WTC11 (cell line): ENCODE data around the gene ZSCAN4. TPM values are rescaled to one million over a fixed set of nuclear protein-coding genes. Genes with fewer than 3 reads are reported as not detected.

Experiments used
- ATAC-seq: fragments of 200-7000 bp; cut with Tn5 transposase; 2 replicates; pipeline ENCODE4 v1.10.0; 2021; ENCODE audit warnings: mild to moderate bottlenecking, moderate library complexity
- CTCF ChIA-PET: fragments of 300-600 bp; sonication (Branson Sonifier 250); formaldehyde crosslinking; loops from one replicate; lab custom pipeline; 2021; ENCODE audit warnings: antibody characterized with exemption; lab: Charles Lee
- POLR2A ChIA-PET: fragments of 350-600 bp; sonication (Branson Sonifier 250); formaldehyde crosslinking; loops from one replicate; lab custom pipeline; 2021; ENCODE audit warnings: antibody characterized with exemption; lab: Charles Lee
- DNase-seq: peaks from one replicate; pipeline ENCODE4 v3.0.0; 2021; ENCODE audit warnings: low spot score
- H3K27ac Mint-ChIP-seq: 2 replicates; pipeline ENCODE4 v1.8.0; 2021; ENCODE audit warnings: mixed read lengths
- H3K27me3 Mint-ChIP-seq: 2 replicates; pipeline ENCODE4 v1.8.0; 2021; ENCODE audit warnings: low read depth, mild to moderate bottlenecking, moderate library complexity, mixed read lengths
- H3K36me3 Mint-ChIP-seq: 2 replicates; pipeline ENCODE4 v1.8.0; 2021; ENCODE audit warnings: mixed read lengths
- H3K4me1 Mint-ChIP-seq: 2 replicates; pipeline ENCODE4 v1.8.0; 2022; ENCODE audit warnings: mixed read lengths
- H3K4me3 Mint-ChIP-seq: 2 replicates; pipeline ENCODE4 v1.8.0; 2021; ENCODE audit warnings: mild to moderate bottlenecking, moderate library complexity, mixed read lengths
- H3K9me3 Mint-ChIP-seq: 2 replicates; pipeline ENCODE4 v1.8.0; 2021; ENCODE audit warnings: mixed read lengths
- GABPB1 ChIP-seq: sonication (generic); formaldehyde crosslinking; IDR thresholded peaks from 2 replicates; pipeline ENCODE4 v1.8.1; 2023; ENCODE audit warnings: mild to moderate bottlenecking, missing genetic modification reagents
- GTF2I ChIP-seq: fragments of 250-450 bp; sonication (Bioruptor Pico); conservative IDR thresholded peaks from 2 replicates; pipeline ENCODE4 v1.4.0; 2021; ENCODE audit warnings: mild to moderate bottlenecking
- JUN ChIP-seq: sonication (generic); formaldehyde crosslinking; IDR thresholded peaks from 2 replicates; pipeline ENCODE4 v1.8.0; 2023; ENCODE audit warnings: mild to moderate bottlenecking, missing genetic modification reagents
- RELA ChIP-seq: sonication (generic); formaldehyde crosslinking; IDR thresholded peaks from 2 replicates; pipeline ENCODE4 v1.8.1; 2022; ENCODE audit warnings: missing genetic modification reagents, mild to moderate bottlenecking, borderline replicate concordance
- SP1 ChIP-seq: sonication (generic); formaldehyde crosslinking; conservative IDR thresholded peaks from 2 replicates; pipeline ENCODE4 v1.8.1; 2022; ENCODE audit warnings: missing genetic modification reagents
- ZNF396 ChIP-seq: fragments of 250-450 bp; sonication (Bioruptor Pico); IDR thresholded peaks from 2 replicates; pipeline ENCODE4 v1.8.0; 2021; ENCODE audit warnings: mild to moderate bottlenecking, moderate library complexity, borderline replicate concordance
- total RNA-seq: library from RNA; stranded (reverse); gene quantifications from 3 replicates; pipeline ENCODE4 v1.2.3, GENCODE V29; 2021
- TF ChIP-seq, protein P1 (sequence below): sonication (generic); formaldehyde crosslinking; conservative IDR thresholded peaks from 2 replicates; pipeline ENCODE4 v1.8.1; 2022; ENCODE audit warnings: mild to moderate bottlenecking, missing genetic modification reagents
- TF ChIP-seq, protein P2 (sequence below): sonication (generic); formaldehyde crosslinking; IDR thresholded peaks from 2 replicates; pipeline ENCODE4 v1.8.1; 2023; ENCODE audit warnings: mild to moderate bottlenecking, missing genetic modification reagents, borderline replicate concordance
- TF ChIP-seq, protein P3 (sequence below): fragments of 250-450 bp; sonication (Bioruptor Pico); IDR thresholded peaks from 2 replicates; pipeline ENCODE4 v1.9.0; 2021; ENCODE audit warnings: mild to moderate bottlenecking
- TF ChIP-seq, protein P4 (sequence below): sonication (generic); formaldehyde crosslinking; IDR thresholded peaks from 2 replicates; pipeline ENCODE4 v1.8.0; 2022; ENCODE audit warnings: mild to moderate bottlenecking, missing genetic modification reagents
- TF ChIP-seq, protein P5 (sequence below): sonication (generic); formaldehyde crosslinking; IDR thresholded peaks from 2 replicates; pipeline ENCODE4 v1.8.1; 2022; ENCODE audit warnings: low read depth, missing genetic modification reagents, borderline replicate concordance
- TF ChIP-seq, protein P6 (sequence below): sonication (generic); formaldehyde crosslinking; IDR thresholded peaks from 2 replicates; pipeline ENCODE4 v1.8.1; 2023; ENCODE audit warnings: mild to moderate bottlenecking, missing genetic modification reagents
- TF ChIP-seq, protein P7 (sequence below): sonication (generic); formaldehyde crosslinking; IDR thresholded peaks from 2 replicates; pipeline ENCODE4 v1.8.0; 2023; ENCODE audit warnings: missing genetic modification reagents
- TF ChIP-seq, protein P8 (sequence below): sonication (generic); formaldehyde crosslinking; conservative IDR thresholded peaks from 2 replicates; pipeline ENCODE4 v1.8.1; 2023; ENCODE audit warnings: mild to moderate bottlenecking, low read depth, missing genetic modification reagents, moderate library complexity
- TF ChIP-seq, protein P9 (sequence below): fragments of 250-450 bp; sonication (Bioruptor Pico); IDR thresholded peaks from 2 replicates; pipeline ENCODE4 v1.8.0; 2021; ENCODE audit warnings: mild to moderate bottlenecking
- TF ChIP-seq, protein P10 (sequence below): sonication (generic); formaldehyde crosslinking; IDR thresholded peaks from 2 replicates; pipeline ENCODE4 v1.8.1; 2022; ENCODE audit warnings: low read depth, mild to moderate bottlenecking, moderate library complexity, missing genetic modification reagents, borderline replicate concordance

The ZSCAN4 gene
- total RNA-seq, 1 experiment from 2014 or later, result 0.13 TPM

DNA sequence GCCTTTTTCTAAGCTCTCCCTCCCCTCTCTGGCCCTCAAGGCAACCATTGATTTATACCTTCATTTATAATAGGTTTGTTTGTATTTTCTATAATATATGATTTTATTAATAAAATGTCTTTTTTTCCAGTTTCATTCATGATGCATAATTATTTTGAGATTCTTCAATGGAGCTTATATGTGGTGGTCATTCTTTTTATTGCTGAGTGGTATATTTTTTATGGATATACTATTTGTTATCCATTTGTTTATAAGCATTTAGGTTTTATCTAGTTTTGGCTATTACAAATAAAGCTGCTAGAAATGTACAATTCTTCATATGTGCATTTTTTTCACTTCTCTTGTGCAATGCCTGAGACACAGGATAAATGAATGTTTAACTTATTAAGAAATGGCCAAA is 25.0 kb upstream of the ZSCAN4 start (continued):
- TF ChIP-seq, protein P1, sequence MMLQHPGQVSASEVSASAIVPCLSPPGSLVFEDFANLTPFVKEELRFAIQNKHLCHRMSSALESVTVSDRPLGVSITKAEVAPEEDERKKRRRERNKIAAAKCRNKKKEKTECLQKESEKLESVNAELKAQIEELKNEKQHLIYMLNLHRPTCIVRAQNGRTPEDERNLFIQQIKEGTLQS (CRISPR knock-in tag), result no peak
- TF ChIP-seq, protein P2, sequence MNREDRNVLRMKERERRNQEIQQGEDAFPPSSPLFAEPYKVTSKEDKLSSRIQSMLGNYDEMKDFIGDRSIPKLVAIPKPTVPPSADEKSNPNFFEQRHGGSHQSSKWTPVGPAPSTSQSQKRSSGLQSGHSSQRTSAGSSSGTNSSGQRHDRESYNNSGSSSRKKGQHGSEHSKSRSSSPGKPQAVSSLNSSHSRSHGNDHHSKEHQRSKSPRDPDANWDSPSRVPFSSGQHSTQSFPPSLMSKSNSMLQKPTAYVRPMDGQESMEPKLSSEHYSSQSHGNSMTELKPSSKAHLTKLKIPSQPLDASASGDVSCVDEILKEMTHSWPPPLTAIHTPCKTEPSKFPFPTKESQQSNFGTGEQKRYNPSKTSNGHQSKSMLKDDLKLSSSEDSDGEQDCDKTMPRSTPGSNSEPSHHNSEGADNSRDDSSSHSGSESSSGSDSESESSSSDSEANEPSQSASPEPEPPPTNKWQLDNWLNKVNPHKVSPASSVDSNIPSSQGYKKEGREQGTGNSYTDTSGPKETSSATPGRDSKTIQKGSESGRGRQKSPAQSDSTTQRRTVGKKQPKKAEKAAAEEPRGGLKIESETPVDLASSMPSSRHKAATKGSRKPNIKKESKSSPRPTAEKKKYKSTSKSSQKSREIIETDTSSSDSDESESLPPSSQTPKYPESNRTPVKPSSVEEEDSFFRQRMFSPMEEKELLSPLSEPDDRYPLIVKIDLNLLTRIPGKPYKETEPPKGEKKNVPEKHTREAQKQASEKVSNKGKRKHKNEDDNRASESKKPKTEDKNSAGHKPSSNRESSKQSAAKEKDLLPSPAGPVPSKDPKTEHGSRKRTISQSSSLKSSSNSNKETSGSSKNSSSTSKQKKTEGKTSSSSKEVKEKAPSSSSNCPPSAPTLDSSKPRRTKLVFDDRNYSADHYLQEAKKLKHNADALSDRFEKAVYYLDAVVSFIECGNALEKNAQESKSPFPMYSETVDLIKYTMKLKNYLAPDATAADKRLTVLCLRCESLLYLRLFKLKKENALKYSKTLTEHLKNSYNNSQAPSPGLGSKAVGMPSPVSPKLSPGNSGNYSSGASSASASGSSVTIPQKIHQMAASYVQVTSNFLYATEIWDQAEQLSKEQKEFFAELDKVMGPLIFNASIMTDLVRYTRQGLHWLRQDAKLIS (CRISPR knock-in tag), result no peak
- TF ChIP-seq ZNF396 (CRISPR knock-in tag), result no peak
- TF ChIP-seq, protein P3, sequence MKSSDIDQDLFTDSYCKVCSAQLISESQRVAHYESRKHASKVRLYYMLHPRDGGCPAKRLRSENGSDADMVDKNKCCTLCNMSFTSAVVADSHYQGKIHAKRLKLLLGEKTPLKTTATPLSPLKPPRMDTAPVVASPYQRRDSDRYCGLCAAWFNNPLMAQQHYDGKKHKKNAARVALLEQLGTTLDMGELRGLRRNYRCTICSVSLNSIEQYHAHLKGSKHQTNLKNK (CRISPR knock-in tag), result no peak
- no peak for TF ChIP-seq GABPB1 (CRISPR knock-in tag)
- TF ChIP-seq, protein P4, sequence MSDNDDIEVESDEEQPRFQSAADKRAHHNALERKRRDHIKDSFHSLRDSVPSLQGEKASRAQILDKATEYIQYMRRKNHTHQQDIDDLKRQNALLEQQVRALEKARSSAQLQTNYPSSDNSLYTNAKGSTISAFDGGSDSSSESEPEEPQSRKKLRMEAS (CRISPR knock-in tag), result no peak
- TF ChIP-seq RELA (CRISPR knock-in tag), result no peak

DNA sequence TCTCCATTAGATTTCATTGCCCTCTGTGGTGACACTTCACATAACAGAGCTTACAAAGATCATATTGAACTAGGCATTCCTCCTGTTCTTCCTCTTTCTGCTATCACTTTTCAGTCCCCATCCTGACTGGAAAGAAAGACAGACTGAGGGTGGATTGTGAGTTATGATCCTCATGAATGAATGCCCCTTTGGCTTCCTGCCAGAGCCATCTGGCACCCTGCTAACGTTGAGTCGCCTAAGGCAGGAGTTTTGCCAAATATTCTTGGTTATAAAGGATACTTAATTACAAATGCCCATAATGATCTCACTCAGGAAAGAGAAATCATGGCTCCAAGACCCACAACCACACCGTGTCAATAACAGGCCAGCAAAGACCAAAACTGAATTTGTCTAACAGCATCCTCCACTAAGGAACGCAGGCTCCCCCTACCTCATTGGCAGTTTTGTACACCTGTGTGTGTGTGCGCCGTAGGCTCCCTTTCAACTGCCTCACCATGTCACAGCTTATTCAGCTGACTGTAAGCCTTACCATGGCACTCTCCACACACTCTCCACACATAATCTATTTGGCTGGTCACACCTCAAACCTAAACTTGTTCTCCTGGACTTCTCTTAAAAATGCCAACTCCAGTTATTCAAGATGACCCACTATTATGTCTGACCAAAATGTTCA is 20.3 kb upstream of the ZSCAN4 start:
- ChIA-PET POLR2A (no interaction called here), CTCF (no interaction called here)
- H3K27me3 Mint-ChIP-seq, result peaks cover 9% of the 10 kb centered on the region
- no peak for ATAC-seq
- H3K4me3 Mint-ChIP-seq, result no peak overlapping the region
- H3K4me1 Mint-ChIP-seq, result peaks cover 14% of the 10 kb centered on the region
- no peaks in the 10 kb centered on the region for H3K36me3 Mint-ChIP-seq
- H3K9me3 Mint-ChIP-seq, result peaks cover 10% of the 10 kb centered on the region; the same call in 1 of the 2 replicates
- DNase-seq, result no peak
- H3K27ac Mint-ChIP-seq, result no peak overlapping the region
- TF ChIP-seq, protein P5, sequence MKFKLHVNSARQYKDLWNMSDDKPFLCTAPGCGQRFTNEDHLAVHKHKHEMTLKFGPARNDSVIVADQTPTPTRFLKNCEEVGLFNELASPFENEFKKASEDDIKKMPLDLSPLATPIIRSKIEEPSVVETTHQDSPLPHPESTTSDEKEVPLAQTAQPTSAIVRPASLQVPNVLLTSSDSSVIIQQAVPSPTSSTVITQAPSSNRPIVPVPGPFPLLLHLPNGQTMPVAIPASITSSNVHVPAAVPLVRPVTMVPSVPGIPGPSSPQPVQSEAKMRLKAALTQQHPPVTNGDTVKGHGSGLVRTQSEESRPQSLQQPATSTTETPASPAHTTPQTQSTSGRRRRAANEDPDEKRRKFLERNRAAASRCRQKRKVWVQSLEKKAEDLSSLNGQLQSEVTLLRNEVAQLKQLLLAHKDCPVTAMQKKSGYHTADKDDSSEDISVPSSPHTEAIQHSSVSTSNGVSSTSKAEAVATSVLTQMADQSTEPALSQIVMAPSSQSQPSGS, result no peak
- TF ChIP-seq, protein P6, sequence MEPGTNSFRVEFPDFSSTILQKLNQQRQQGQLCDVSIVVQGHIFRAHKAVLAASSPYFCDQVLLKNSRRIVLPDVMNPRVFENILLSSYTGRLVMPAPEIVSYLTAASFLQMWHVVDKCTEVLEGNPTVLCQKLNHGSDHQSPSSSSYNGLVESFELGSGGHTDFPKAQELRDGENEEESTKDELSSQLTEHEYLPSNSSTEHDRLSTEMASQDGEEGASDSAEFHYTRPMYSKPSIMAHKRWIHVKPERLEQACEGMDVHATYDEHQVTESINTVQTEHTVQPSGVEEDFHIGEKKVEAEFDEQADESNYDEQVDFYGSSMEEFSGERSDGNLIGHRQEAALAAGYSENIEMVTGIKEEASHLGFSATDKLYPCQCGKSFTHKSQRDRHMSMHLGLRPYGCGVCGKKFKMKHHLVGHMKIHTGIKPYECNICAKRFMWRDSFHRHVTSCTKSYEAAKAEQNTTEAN, result no peak
- TF ChIP-seq, protein P7, sequence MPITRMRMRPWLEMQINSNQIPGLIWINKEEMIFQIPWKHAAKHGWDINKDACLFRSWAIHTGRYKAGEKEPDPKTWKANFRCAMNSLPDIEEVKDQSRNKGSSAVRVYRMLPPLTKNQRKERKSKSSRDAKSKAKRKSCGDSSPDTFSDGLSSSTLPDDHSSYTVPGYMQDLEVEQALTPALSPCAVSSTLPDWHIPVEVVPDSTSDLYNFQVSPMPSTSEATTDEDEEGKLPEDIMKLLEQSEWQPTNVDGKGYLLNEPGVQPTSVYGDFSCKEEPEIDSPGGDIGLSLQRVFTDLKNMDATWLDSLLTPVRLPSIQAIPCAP (CRISPR knock-in tag), result no peak
- TF ChIP-seq, protein P1 (CRISPR knock-in tag), result no peak
- TF ChIP-seq, protein P8, sequence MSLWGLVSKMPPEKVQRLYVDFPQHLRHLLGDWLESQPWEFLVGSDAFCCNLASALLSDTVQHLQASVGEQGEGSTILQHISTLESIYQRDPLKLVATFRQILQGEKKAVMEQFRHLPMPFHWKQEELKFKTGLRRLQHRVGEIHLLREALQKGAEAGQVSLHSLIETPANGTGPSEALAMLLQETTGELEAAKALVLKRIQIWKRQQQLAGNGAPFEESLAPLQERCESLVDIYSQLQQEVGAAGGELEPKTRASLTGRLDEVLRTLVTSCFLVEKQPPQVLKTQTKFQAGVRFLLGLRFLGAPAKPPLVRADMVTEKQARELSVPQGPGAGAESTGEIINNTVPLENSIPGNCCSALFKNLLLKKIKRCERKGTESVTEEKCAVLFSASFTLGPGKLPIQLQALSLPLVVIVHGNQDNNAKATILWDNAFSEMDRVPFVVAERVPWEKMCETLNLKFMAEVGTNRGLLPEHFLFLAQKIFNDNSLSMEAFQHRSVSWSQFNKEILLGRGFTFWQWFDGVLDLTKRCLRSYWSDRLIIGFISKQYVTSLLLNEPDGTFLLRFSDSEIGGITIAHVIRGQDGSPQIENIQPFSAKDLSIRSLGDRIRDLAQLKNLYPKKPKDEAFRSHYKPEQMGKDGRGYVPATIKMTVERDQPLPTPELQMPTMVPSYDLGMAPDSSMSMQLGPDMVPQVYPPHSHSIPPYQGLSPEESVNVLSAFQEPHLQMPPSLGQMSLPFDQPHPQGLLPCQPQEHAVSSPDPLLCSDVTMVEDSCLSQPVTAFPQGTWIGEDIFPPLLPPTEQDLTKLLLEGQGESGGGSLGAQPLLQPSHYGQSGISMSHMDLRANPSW (CRISPR knock-in tag), result no peak
- TF ChIP-seq, protein P9, sequence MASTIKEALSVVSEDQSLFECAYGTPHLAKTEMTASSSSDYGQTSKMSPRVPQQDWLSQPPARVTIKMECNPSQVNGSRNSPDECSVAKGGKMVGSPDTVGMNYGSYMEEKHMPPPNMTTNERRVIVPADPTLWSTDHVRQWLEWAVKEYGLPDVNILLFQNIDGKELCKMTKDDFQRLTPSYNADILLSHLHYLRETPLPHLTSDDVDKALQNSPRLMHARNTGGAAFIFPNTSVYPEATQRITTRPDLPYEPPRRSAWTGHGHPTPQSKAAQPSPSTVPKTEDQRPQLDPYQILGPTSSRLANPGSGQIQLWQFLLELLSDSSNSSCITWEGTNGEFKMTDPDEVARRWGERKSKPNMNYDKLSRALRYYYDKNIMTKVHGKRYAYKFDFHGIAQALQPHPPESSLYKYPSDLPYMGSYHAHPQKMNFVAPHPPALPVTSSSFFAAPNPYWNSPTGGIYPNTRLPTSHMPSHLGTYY (CRISPR knock-in tag), result no peak
- TF ChIP-seq, protein P10, sequence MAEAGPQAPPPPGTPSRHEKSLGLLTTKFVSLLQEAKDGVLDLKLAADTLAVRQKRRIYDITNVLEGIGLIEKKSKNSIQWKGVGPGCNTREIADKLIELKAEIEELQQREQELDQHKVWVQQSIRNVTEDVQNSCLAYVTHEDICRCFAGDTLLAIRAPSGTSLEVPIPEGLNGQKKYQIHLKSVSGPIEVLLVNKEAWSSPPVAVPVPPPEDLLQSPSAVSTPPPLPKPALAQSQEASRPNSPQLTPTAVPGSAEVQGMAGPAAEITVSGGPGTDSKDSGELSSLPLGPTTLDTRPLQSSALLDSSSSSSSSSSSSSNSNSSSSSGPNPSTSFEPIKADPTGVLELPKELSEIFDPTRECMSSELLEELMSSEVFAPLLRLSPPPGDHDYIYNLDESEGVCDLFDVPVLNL, result no peak
- TF ChIP-seq GTF2I (CRISPR knock-in tag), result no peak
- TF ChIP-seq SP1 (CRISPR knock-in tag), result no peak
- TF ChIP-seq, protein P3 (CRISPR knock-in tag), result no peak
- no peak for TF ChIP-seq JUN (CRISPR knock-in tag)
